GM18505 (cell line): ENCODE results near the gene KDM3B.

Experiments used
- ATAC-seq: cut with Tn5 transposase; IDR thresholded peaks from one replicate; pipeline ENCODE4 v1.9.1; 2021; ENCODE audit not compliant: unreplicated experiment
- POLR2A ChIP-seq: IDR thresholded peaks from 4 replicates; pipeline ENCODE4 v1.6.1; 2011; ENCODE audit warnings: borderline replicate concordance; ENCODE audit not compliant: insufficient read depth, insufficient read length; ENCODE audit errors: extremely low read depth

KDM3B gene

GRCh38 chr5:138454121-138454520 is 101.6 kb downstream of the KDM3B start:
- no peak for ATAC-seq

GRCh38 chr5:138455232-138455930 is 102.9 kb downstream of the KDM3B start:
- no peak for TF ChIP-seq POLR2A
- ATAC-seq, result no peak

More at GRCh38 chr5:138454121-138454520, 101.6 kb downstream of the KDM3B start:
- TF ChIP-seq POLR2A, result no peak

- no peak for TF ChIP-seq POLR2A
- no peak for ATAC-seq
Measured at GRCh38 chr5:138457531-138458275, 105.2 kb downstream of the KDM3B start.

GRCh38 chr5:138458384-138458783 is 105.9 kb downstream of the KDM3B start:
- ATAC-seq, result no peak
- no peak for TF ChIP-seq POLR2A

- ATAC-seq, result no peak
- TF ChIP-seq POLR2A, result no peak
Measured at GRCh38 chr5:138458856-138459255, 106.4 kb downstream of the KDM3B start.

- TF ChIP-seq POLR2A, result no peak
- no peak for ATAC-seq
Measured at GRCh38 chr5:138459311-138459933, 106.9 kb downstream of the KDM3B start.

GRCh38 chr5:138460032-138460693 is 107.7 kb downstream of the KDM3B start:
- ATAC-seq, result no peak

GRCh38 chr5:138461343-138462125 is 109.0 kb downstream of the KDM3B start:
- ATAC-seq, result no peak
- TF ChIP-seq POLR2A, result no peak

More at GRCh38 chr5:138460032-138460693, 107.7 kb downstream of the KDM3B start:
- no peak for TF ChIP-seq POLR2A

GRCh38 chr5:138463419-138464007 is 111.0 kb downstream of the KDM3B start:
- ATAC-seq, result no peak
- no peak for TF ChIP-seq POLR2A

GRCh38 chr5:138464008-138464387 is 111.5 kb downstream of the KDM3B start:
- peak; percentile 68 for TF ChIP-seq POLR2A
- peak; percentile 42 for ATAC-seq

- TF ChIP-seq POLR2A, result peak; percentile 42
- peak; percentile 65 for ATAC-seq
Measured at GRCh38 chr5:138464388-138465260, 112.1 kb downstream of the KDM3B start.
